ENCODE results near the gene ADISSP. TPM values are rescaled to one million over a fixed set of nuclear protein-coding genes. Genes with fewer than 3 reads are reported as not detected.

The ADISSP gene
- total and polyA plus RNA-seq, 2 of the 13 experiments (the other 11 are each of a cell fraction or from before 2014, with no cell fraction given), result 38.3 to 90.6 TPM

GRCh38 chr20:3747471-3747870 lies 20.1 kb downstream of the ADISSP start:
- intact Hi-C loops (cut with micrococcal nuclease; ENCODE audit: unreplicated experiment) (no loop called here), in situ Hi-C loops (cut with HindIII; ENCODE audit: extremely low pct_ligation_motif_present, low pct_unique_long_range_greater_than_20kb) (no loop called here)
- BruUV-seq (replicated peaks), result no TSS peak
- FAIRE-seq, result no peak
- Histone ChIP-seq H3K4me1 (ENCODE audit: insufficient read depth, low read length) (peaks cover 52% of the 10 kb centered on the region), H3K4me3 (replicated peaks in 1 of 3; ENCODE audit: insufficient read depth in 1 of 3, low read depth in 2 of 3, low read length in 3 of 3) (no peak overlapping the region), H3K36me3 (replicated peaks in 1 of 2; ENCODE audit: control insufficient read depth in 1 of 2, insufficient read depth in 2 of 2, low read length in 2 of 2) (peaks cover 0 to 1% of the 10 kb centered on the region in 2 experiments; a peak in 2 of 5 replicates), H3K27me3 (ENCODE audit: control insufficient read depth in 1 of 2, insufficient read depth in 2 of 2, low read length in 2 of 2) (peaks cover 10 to 47% of the 10 kb centered on the region in 2 experiments; a peak in 4 of 5 replicates), H3K4me2 (ENCODE audit: low read depth, low read length) (no peak overlapping the region), H2AFZ (ENCODE audit: low read length) (no peak overlapping the region), H4K20me1 (ENCODE audit: insufficient read depth, low read length) (no peaks in the 10 kb centered on the region), H3K79me2 (ENCODE audit: insufficient read depth, low read length) (no peaks in the 10 kb centered on the region), H3K27ac (ENCODE audit: extremely low read length, insufficient read depth, low read length) (no peak overlapping the region), H3K9ac (ENCODE audit: insufficient read depth, low read depth, low read length) (no peak overlapping the region), H3K9me3 (ENCODE audit: low read length) (no peaks in the 10 kb centered on the region)
- ChIA-PET POLR2A (interaction anchor here (2.2 kb wide), 1 partner anchor 20 kb away, joined by 8 read pairs; the partner anchor contains the start of gene ADISSP), CTCF (ENCODE audit: low intra/inter-chr PET ratio, low total read pairs) (interaction anchor here (0.6 kb wide), 1 partner anchor 34 kb away, joined by 3 read pairs; the partner anchor contains the start of gene SPEF1)
- no peak for DNase-seq (ENCODE audit: low spot score)
- ATAC-seq, result no peak
- WGBS (ENCODE audit: low lambda C conversion rate), result 44% methylated on average over 2 of the region's 2 CpGs
- TF ChIP-seq ZBTB1 (CRISPR knock-in tag; IDR thresholded peaks at IDR 0.05; ENCODE audit: borderline replicate concordance) (no peak), STAT5B (CRISPR knock-in tag; IDR thresholded peaks at IDR 0.05) (no peak), RFX1 (IDR thresholded peaks at IDR 0.05) (no peak), ZNF512B (CRISPR knock-in tag; IDR thresholded peaks at IDR 0.05; ENCODE audit: borderline replicate concordance) (no peak), IRF1 (CRISPR knock-in tag; IDR thresholded peaks at IDR 0.05; ENCODE audit: low read depth) (no peak), ZNF710 (CRISPR knock-in tag; IDR thresholded peaks at IDR 0.05; ENCODE audit: borderline replicate concordance) (no peak), NFE2L2 (IDR thresholded peaks at IDR 0.05; ENCODE audit: low read length) (no peak), RFXAP (CRISPR knock-in tag; IDR thresholded peaks at IDR 0.05; ENCODE audit: borderline replicate concordance) (no peak), ELF4 (CRISPR knock-in tag; IDR thresholded peaks at IDR 0.05; ENCODE audit: borderline replicate concordance) (no peak), POLR2AphosphoS2 (IDR thresholded peaks at IDR 0.05; ENCODE audit: low read depth, low read length) (no peak), FOXA3 (CRISPR knock-in tag; IDR thresholded peaks at IDR 0.05) (no peak), NCOA1 (CRISPR knock-in tag; IDR thresholded peaks at IDR 0.05) (no peak), SNAPC2 (CRISPR knock-in tag; IDR thresholded peaks at IDR 0.05) (no peak), SATB2 (CRISPR knock-in tag; IDR thresholded peaks at IDR 0.05) (no peak), JDP2 (CRISPR knock-in tag; IDR thresholded peaks at IDR 0.05; ENCODE audit: borderline replicate concordance) (no peak), TARDBP (CRISPR knock-in tag; IDR thresholded peaks at IDR 0.05) (no peak), PAF1 (CRISPR knock-in tag; IDR thresholded peaks at IDR 0.05) (no peak), RELA (CRISPR knock-in tag; IDR thresholded peaks at IDR 0.05) (no peak), ZNF564 (CRISPR knock-in tag; IDR thresholded peaks at IDR 0.05) (no peak)

Data from HepG2 (cell line).